ENCODE measurements around the gene NKIRAS2. TPM values are rescaled to one million over a fixed set of nuclear protein-coding genes. Genes with fewer than 3 reads are reported as not detected.
A peak's percentile ranks its signal among the peaks of the same experiment; 100 is the strongest.

NKIRAS2 gene
- total RNA-seq, 2 donors from 2014 or later, result 38.8 to 98.8 TPM

GRCh38 chr17:42049834-42050392 is 30.0 kb downstream of the NKIRAS2 start:
- peak; percentile 6 for DNase-seq (ENCODE audit: low spot score)
- no peaks in the 10 kb centered on the region for H3K9me3 ChIP-seq
- H3K4me1 ChIP-seq (replicated peaks), result no peaks in the 10 kb centered on the region
- H3K27me3 ChIP-seq (replicated peaks; ENCODE audit: insufficient read depth), result no peaks in the 10 kb centered on the region
- TF ChIP-seq CTCF (IDR thresholded peaks at IDR 0.05) (no peak), POLR2AphosphoS5 (IDR thresholded peaks at IDR 0.05) (no peak), POLR2A (IDR thresholded peaks at IDR 0.05) (no peak)
- peak overlapping the region; percentile 58 to 67 for H3K4me3 ChIP-seq
- H3K36me3 ChIP-seq, result no peaks in the 10 kb centered on the region
- intact Hi-C loops (cut with DNase I), result no loop called here
- H3K27ac ChIP-seq, result peak overlapping the region; percentile 38 to 66
- 0% methylated on average over 6 of the region's 7 CpGs for WGBS

GRCh38 chr17:42050393-42051012 is 30.6 kb downstream of the NKIRAS2 start, which contains the start of gene C17orf113:
Gene C17orf113 (minus strand): TSS chr17:42050601. CDS start chr17:42043376, 7,225 bp downstream.
- intact Hi-C loops (cut with DNase I), result no loop called here
- Histone ChIP-seq H3K27ac (peak within 1 kb of the TSS; percentile 38 to 66), H3K4me3 (peak within 1 kb of the TSS; percentile 58 to 67), H3K4me1 (replicated peaks) (no peaks in the 10 kb centered on the region), H3K27me3 (replicated peaks; ENCODE audit: insufficient read depth) (no peaks in the 10 kb centered on the region), H3K36me3 (no peaks in the 10 kb centered on the region), H3K9me3 (no peaks in the 10 kb centered on the region)
- WGBS, result 1% methylated on average over 20 of the region's 65 CpGs
- DNase-seq (ENCODE audit: low spot score), result peak; percentile 41
- TF ChIP-seq CTCF (IDR thresholded peaks at IDR 0.05) (peak in 3 of 4 experiments; percentile 18 to 31 (median 28)), POLR2A (IDR thresholded peaks at IDR 0.05) (no peak)

- 47% methylated on average over 8 of the region's 8 CpGs for WGBS
- intact Hi-C loops (cut with DNase I), result no loop called here
- no peaks in the 10 kb centered on the region for H3K4me1 ChIP-seq (replicated peaks)
- no peaks in the 10 kb centered on the region for H3K36me3 ChIP-seq
- H3K27ac ChIP-seq, result no peak overlapping the region
- H3K27me3 ChIP-seq (replicated peaks; ENCODE audit: insufficient read depth), result no peaks in the 10 kb centered on the region
- H3K4me3 ChIP-seq, result peak overlapping the region; percentile 58 to 67
- H3K9me3 ChIP-seq, result no peaks in the 10 kb centered on the region
- DNase-seq (ENCODE audit: low spot score), result no peak
- TF ChIP-seq POLR2AphosphoS5 (IDR thresholded peaks at IDR 0.05) (no peak), POLR2A (IDR thresholded peaks at IDR 0.05) (no peak), CTCF (IDR thresholded peaks at IDR 0.05) (no peak)
Measured at GRCh38 chr17:42051013-42051400, 31.1 kb downstream of the NKIRAS2 start.

DNA sequence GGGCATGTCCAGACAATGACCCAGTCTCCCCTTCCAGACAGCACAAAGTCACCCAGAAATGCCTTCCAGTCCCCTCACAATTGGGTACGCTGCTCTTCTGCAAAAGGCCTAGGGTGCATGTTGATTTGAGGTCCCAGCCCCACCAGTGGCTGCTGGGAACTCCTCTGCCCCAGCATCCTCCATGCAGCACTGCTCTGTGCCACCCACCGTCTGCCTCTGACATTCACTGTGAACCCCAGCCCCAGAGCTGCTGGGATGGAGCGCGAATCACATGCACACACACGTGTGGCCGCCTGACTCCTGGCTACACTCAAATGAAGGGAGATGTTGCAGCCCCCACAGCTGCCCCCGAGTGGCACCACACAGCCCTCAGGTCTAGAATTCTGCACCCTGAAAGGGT is 31.8 kb downstream of the NKIRAS2 start:
- 87% methylated on average over 7 of the region's 7 CpGs for WGBS
- no peak overlapping the region for H3K4me3 ChIP-seq
- H3K27me3 ChIP-seq (replicated peaks; ENCODE audit: insufficient read depth), result no peaks in the 10 kb centered on the region

More for the DNA sequence above, 31.8 kb downstream of the NKIRAS2 start:
- intact Hi-C loops (cut with DNase I), result no loop called here
- no peak for DNase-seq (ENCODE audit: low spot score)
- Histone ChIP-seq H3K4me1 (replicated peaks) (no peaks in the 10 kb centered on the region), H3K27ac (no peak overlapping the region), H3K36me3 (no peaks in the 10 kb centered on the region), H3K9me3 (no peaks in the 10 kb centered on the region)
- TF ChIP-seq POLR2A (IDR thresholded peaks at IDR 0.05), result no peak
- no peak for TF ChIP-seq POLR2AphosphoS5 (IDR thresholded peaks at IDR 0.05)
- no peak for TF ChIP-seq CTCF (IDR thresholded peaks at IDR 0.05)
